Measurements from ENCODE around the gene BTBD3.

GRCh38 chr20:11912659-11913415 lies 4.9 kb upstream of the BTBD3 start:
- TF ChIP-seq CTCF (conservative IDR thresholded peaks at IDR 0.05 in 1 of 2, IDR thresholded peaks at IDR 0.05 in 1 of 2; ENCODE audit: low read depth in 1 of 2, low read length in 2 of 2) (no peak), EZH2 (IDR thresholded peaks at IDR 0.05; ENCODE audit: low read length, missing control alignments) (no peak)

Data from fibroblast of lung (primary cell).